CD4-positive, alpha-beta T cell treated with Interleukin-6 at 100 ng/mL for 8 hours (primary cell): ENCODE measurements around the gene MID1.

Experiments
- DNase-seq: peaks from one replicate; pipeline ENCODE4 v3.0.0-alpha.2; 2020; ENCODE audit warnings: mixed read lengths, low spot score

Gene MID1

DNA sequence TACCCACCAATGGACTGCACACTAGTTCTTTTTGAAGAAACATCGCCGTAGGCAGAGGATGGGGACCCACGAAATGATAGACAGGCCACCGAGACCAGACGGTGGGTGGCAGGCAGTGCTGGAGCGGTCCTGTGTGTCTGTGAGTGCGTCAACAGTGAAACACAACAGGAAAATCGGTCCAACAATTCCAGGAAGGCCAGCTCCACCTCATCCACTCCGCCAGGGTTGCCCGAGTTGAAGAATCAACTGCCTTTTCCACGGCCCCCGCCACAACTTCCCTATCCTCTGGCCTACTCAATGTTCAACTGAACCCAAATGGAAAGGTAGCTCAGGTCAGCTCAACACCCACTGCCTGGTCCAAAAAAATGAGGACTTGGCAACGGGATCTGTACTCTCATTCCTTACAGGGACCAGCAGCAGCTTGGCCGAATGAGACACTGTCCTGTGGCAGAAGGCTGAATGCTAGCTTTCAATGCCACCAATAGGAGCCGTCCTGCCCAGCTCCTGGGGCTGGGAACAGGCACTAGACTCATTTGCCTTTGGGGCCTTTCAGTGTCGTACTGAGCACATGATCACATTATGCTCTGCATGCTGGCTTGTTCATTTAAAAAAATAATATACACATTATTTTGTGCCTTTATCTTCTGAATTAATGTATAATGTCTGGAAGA, 43.5 kb downstream of the MID1 start:
- no peak for DNase-seq

DNA sequence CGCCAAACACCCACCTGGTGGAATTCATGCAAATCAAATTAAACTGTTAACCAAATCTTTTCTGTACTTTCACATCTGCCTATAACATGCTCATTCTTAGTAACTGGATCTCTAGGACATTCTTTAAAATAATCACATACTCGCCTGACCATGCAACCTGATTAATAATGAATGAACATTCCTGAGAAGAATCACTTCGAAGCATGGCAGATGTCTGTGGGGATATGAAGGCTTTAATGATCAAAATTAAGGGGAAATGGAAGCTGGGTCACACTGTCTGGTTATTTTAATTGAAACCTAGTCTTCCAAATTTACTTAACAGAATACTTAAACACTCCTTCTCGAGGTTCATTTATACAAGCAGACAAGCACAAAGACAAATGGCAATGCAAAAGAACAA, 44.2 kb downstream of the MID1 start:
- DNase-seq: no peak

DNA sequence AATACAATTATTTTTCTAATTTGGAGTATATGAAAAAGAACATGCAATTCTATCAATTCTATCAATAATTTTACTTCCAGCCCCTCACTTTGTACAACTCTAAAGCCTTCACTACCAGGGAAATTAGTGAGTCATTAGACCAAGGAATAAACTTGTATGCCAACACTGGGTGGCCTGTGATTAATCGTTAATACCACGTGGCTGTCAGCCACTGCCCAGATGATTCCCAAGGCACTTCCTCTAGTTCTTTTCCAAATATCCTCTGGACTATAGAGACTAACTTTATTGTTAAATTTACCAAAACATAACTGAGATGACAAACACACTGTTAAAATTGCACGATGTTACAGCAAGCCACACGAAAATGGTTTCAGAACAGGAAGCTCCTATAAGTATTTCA, 45.7 kb downstream of the MID1 start:
- no peak for DNase-seq

DNA sequence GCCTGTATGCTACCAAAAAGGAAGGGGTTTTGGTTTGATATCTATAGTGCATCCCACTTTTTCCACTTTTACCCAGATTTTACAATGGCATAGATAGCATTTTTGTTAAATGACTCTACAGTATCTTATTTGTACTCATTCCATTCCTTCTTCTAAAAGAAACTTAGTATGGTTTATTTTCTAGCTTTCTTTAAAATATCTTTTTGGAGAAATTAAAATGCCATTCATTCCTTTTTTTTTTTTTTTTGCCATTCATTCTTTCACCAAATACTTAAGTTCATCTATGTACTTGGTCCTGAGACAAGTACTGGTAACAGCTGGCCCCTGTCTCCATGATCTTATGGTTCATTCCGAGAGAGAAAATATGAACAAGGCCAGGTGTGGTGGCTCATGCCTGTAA, 49.1 kb downstream of the MID1 start:
- DNase-seq: no peak

DNA sequence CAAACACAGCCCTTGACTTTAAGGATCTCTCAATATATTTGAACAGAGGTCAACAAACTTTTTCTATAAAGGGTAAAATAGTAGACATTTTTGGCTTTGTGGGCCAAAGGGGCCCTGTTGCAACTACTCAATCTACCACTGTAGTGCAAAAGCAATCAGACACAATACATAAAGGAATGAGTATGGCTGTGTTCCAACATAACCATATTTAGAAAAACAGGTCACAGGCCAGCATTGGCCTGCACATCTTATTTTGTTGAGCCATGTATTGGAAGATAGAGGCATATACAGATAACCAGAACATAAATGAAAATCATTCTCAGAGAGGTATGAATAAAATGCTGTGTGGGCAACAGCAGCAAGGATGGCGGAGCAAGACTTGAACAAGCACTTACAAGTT, 49.8 kb downstream of the MID1 start:
- no peak for DNase-seq

DNA sequence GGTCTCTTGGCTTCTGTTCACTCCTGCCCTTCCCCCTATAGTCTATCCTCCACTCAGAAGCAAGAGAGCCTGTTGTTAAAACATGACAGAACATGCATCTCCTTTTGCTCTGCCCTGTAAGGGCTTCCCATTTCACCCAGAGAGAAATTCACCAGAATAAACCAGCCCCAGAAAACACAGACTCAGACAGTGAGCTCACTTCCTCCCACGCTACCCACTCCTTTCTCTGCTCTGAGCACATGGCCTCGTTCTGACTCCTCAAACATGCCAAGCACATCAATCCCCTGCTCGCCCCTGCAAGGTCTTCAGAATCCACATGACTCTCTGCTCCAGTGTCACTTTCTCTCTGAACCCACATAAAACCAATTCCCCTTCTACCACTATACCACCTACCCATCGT, 50.4 kb downstream of the MID1 start:
- DNase-seq: no peak

DNA sequence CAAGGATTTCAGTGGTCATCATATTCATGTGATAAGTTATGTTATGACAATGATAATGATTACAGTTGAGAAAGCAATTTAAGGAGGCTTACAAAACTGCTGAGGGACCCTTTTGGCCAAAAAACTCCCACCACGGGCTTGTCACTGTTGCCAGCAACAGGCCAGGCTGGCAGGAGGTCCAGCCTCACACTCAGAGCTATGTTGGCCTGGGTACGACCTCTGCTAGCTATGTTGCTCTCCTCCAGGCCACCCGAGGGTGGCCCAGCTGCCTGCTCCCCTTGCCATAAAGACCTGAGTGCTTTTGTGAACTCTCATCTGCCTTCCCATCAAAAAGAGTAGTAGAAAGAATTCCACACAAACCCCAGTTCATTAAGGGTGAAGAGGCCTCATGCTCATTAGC, 52.0 kb downstream of the MID1 start:
- no peak for DNase-seq

DNA sequence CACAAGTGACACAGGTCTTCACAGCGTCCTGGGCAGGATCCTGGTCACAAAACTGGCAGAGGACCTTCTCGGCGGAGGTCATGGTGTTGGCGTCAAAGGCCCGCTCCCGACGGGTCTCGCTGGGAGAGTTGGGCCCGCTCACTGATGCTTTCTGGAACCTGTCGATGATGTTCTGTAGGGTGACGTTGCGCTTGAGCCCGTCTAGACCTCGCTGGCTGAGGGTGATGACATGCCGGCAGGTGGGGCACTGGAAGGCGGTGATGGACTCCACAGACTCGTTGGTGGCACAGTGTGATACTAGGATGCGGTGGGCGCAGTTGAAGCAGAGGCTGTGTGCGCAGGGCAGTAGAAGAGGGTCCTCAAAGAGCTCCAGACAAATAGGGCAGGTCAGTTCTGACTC, 53.2 kb downstream of the MID1 start:
- DNase-seq: no peak

DNA sequence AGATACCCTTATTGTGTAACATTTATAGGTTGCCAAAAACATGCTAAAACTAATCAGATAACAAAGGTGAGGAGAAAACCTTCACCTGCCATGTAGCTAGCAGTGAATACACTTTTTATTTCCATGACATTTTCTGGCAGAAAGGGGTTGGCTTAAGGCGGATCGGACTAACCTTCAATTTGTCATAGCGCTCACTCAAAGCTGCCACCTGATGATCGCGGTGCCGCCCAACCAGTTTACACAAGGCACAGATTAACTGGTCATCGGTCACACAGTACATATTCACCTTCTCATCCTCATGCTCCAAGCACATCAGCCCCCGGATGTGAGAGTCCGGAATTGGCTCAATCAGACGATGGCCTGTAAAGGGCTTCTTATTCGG, 53.7 kb downstream of the MID1 start:
- DNase-seq: no peak

DNA sequence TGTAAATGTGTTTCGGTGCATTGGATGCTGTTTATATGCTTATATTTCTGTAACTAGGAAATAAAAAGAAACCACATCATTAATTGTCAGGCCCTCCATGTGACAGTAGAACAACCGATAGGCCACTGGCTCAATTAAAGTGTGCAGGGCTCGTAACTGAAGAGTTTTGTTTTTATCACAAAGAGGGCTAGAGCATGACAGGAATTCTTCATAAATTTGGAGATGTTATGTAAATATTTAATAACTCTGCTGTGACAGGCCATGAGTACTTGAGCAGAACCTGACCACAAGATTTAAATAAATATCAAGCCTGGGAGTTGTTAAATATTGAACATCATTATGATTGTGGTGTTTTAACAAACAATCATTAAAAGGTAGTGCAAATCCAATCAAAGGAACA, 55.9 kb downstream of the MID1 start:
- DNase-seq: no peak

DNA sequence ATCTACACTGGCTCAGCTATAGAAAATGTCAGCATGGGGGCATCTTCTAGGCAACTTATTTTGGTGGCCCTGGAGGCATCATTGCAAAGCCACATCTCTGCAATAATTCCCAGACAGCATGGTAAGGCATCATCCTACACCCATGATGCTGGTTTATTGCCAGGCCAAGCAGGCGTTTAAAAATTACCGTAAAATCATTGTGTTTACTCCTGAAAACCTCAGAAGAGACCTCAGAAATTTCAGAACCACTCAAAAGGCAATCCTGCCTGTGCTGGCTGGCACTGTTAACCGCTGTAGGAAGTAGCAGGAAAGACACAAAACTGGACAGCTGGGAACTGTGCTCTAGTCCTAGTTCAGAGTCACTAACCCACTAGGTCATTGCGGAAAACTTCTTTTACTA, 63.2 kb downstream of the MID1 start:
- no peak for DNase-seq

DNA sequence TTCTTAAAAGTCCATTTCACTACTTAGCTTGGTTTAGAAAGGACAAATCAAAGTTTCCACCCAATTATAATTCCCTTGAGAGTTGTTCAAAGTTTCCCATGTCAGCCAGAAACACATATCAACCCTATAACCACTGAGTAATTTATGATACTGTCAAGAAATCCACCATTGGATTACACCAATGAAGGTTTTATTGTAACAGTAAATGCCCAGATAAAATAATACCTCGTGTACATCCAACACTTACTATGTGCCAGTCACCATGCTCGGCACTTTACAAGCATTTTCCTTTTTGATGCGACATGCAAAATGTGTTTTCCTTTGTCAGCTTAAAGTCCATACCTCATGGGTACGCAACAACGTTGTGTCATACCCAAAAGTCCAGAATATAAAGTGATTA, 64.0 kb downstream of the MID1 start:
- no peak for DNase-seq

DNA sequence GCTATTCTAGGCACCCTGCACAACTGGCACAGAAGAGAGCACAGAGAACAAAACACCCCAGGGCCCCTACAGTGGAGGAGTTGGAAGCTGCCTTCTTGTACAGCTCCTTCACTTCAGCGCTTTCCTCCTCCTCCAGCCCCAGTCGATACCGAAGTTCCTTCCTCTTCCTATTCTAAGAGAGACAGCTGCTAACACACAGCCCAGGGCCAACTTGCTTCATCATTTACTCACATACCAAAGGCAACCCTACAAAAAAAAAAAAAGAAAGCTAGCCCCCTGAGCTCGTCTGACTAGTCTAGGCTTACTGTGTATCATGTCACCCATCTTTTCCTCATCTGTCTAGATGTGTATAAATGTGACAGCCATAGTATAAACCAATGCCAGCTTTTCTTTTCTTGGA, 64.5 kb downstream of the MID1 start:
- no peak for DNase-seq

DNA sequence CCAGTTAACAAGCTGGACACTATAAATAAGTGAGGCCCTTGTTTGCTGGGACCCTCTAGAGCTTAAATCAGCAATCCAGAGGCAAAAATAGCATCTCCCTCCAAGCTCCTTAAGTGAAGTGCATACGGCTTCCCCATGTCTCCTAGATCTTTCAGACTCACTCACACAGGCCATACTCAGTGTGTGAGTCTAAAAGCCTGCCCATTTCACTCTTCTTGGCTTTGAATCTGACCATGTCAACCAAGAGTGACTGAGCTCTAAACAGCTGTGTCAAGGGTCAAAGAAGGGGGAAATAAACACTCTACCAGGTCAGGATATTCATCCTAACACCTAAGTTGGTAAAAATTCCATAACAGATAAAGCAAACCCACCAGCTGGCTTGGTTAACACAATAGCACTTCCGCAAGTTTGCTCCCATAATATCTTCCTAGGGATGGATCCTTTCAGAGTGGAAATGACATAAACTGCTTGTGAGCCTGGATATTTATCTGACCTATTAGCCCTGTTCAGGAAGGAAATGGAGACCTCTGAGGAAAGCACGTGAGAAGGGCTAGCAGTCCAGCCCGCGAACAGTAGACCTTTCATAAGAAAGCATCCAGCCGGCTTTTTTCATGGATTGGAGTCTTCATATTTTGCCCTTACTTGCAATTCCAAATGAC, 65.6 kb downstream of the MID1 start:
- no peak for DNase-seq

DNA sequence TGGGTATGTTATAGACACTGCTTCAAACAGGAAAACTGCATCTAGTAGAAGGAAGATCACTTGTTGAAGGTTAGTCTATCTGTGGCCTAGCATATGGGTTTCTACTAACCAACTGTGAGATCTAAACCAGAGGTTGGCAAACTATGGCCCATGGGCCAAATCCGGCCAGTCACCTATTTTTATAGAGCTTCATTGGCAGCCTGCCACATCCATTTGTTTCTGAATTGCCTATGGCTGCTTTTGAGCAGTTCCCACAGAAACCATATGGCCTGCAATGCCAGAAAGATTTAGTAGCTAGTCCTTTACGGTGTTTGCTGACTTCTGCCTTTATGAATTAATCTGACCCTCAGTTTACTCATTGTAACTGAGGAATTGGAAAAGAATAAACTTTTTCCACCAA, 71.1 kb downstream of the MID1 start:
- no peak for DNase-seq

DNA sequence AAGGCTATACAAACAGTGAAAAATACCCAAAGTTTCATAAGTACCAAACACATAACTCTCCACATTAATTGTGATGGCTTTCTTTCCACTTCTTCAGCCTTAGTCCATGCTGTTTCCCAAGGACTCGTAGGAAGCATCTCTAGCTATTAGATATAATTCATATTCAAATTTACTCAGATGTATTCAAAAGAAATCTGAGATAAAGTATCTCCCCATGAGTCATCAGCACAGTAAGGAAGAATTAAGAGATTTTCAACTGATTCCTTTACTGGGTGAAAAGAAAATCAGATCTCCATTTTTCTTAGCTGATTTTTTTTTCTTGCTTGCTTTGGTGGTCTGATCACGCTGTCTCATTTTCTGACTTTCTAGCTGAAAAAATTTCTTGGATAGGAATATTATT, 71.7 kb downstream of the MID1 start:
- no peak for DNase-seq

DNA sequence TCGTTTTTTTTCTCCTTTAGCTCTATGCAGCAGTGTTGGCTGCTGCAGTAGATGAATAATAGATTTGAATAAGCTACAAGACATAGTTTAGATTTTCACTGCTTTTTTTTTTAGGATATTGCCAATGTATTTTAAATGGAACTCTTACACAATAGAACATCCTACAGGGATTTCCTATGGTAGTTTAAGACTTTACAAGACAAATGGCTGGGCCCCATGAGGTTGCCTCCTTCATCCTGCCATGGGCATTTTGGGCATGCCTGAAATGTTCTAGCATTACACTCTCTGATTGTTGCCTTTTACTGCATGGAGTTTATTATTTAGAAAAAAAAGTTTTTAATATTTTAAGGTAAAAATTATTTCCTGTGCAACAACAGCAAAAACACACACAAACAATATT, 74.5 kb downstream of the MID1 start:
- no peak for DNase-seq

DNA sequence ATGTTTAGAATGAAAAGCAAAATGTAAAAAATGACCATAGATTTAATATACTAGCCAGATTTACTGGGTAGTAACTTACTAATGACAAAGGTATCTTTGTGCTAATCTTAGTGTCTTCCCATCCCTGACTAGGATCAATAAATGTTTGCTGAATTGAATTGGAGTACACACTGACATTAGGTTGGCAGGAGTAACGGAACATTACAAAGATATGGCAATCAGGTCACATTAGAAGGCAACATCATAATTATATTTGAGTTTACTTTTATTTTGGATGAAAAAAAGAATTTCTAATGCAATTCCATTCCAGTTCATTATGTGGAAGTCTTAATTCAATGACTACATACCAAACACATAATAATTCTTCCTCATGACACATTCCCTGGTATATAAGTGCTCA, 77.8 kb downstream of the MID1 start:
- DNase-seq: no peak

DNA sequence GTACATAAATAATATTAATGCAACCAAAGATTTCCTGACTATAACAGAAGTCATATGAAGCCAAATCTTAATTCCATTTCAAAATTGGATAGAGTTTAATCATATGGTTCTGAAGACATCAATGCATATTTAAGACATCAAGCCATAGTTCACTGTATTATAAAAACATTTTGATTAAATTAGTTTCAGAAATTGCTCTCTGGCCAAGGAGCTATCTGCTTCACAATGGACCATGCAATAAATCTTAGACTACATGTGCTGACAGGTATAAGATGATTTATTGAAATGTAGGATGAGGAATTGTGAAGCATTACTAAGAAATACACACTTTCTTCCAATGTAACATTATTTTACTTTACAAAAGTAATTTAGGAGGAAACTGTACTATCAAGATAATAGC, 81.6 kb downstream of the MID1 start:
- no peak for DNase-seq

DNA sequence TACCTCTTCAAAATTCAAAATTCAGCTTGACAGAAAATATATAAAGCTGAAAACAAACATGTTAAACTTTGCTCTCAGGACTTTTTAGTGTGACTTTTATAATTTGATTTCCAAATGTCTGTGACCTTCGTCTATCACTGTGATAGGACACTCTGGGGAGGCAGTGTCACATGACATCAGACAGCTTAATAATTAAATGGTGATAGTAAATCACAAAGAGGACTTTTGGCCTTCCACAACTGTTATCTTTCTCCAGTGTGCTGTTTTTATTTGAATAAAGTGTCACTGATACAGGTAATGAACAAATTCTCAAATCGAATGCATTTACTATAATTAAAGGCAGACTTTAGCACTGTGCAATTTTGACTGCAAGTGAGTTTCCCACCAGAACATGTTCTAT, 83.1 kb downstream of the MID1 start:
- no peak for DNase-seq

DNA sequence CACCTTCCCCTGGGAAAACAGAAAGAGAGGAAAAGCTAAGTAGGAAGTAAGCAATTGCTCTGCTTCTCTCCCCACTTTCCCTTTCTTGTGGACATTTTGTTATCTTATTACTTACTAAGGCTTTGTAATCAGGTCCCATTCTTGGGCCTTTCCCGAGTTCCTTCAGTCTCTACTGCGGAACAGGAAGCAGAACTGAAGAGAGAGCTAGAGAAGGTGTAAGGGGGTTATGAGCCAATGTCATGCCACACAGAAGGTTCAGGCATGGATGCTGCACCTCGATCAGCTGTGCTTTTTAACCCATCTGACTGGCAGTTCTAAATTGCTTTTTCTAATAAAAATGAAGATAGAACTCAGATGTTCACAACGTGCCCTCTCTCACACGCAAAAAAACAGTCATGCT, 83.6 kb downstream of the MID1 start:
- DNase-seq: no peak

DNA sequence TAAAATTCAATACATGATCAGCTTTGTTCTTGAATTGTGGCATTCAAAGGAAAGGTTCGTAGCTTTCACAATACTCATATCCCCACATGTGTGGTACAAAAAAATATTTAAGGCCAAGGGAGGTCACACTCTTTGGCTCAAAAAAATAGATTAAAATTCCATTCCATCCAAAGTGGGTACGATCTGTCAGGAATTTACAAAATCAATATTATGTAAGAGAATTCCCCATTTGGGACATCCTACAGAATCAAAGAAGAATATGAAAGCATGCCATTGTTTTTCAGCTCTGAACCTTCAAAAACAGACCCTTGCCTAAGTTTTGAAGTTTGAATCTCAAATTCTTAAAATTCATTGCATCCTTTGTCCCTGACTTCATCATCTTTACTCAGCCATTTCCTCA, 85.8 kb downstream of the MID1 start:
- no peak for DNase-seq

DNA sequence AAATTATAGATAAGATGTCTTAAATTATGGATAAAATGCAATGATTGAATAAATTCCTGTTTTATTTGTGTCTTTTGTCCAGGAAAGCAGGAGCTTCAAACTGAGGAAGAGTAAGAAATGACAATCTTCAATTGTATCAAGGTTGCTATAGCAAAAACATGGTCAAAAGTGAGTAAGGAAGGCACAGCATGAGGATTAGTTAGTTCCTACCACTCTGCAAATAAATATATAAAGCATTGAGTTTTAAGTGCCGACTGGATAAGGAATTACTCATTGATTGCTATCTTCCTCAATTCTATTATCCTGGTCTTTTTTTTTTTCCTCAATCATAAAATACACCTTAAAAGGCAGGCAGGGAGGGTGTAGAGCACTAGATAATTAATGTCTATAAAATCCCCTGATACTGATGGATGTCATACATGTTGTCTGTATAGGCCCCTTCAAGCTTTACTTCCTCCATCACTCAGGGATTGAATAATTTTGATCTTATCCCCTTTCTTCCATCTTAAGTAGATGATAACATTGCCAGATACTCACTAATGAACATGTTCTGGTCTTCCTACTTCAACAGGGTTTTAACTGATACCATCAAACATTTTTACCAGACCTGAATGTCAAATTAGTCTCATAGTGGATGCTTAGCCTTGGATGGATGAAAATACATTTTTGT, 86.6 kb downstream of the MID1 start:
- DNase-seq: no peak

DNA sequence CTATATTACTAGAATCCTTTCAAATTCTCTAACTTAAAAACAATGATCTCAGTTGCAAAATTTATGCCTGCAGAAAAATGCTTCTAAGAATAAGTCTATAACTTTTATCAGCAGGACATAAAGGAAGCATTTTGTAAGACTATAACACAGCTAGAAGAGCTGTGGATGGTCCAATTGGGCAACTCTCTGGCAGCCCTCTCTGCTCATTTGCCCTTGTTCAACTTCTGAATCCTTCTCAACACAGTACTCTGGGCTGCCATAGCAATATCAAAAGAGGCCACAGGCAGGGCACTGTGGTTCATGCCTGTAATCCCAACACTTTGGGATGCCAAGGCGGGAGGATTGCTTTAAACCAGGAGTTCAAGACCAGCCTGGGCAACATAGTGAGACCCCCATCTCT, 88.5 kb downstream of the MID1 start:
- no peak for DNase-seq
